ENCODE measurements around the gene TRAPPC2L. TPM values are rescaled to one million over a fixed set of nuclear protein-coding genes. Genes with fewer than 3 reads are reported as not detected.

TRAPPC2L gene
- total and polyA plus RNA-seq, 2 donors (not counting 1 experiment from before 2014, with no cell fraction given), result 33.5 to 65.1 TPM

DNA sequence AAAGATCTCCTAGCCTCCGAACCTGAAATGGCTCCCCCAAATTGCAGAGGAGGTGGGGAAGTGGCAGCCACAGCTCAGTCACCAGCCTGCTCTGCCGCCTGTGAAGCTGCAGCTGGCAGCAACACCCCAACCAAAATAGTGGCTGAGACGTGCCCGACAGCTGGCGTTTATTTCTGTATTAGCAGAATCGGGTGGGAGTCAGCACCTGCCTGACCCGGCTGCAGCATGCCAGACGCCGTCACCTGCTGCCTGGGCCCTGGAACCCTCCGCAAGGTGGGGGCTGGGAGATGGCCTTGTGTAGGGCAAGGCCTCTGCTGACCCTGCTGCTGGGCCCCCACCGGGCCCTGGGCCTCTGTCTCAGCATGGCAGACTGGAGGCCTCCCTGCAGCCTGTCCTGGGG, 27.0 kb downstream of the TRAPPC2L start:
- ChIA-PET CTCF (no interaction called here), POLR2A (no interaction called here)
- Histone ChIP-seq H3K9me3 (ENCODE audit: control extremely low read depth in 1 of 3, control insufficient read depth in 2 of 3, insufficient read depth in 1 of 3, low read length in 2 of 3) (peaks cover 0 to 13% (median 0%) of the 10 kb centered on the region in 3 donors), H2AFZ (ENCODE audit: insufficient read depth, low read depth, low read length, poor library complexity, severe bottlenecking) (no peak overlapping the region), H3K4me3 (ENCODE audit: control extremely low read depth in 1 of 5, extremely low read depth in 1 of 5, insufficient read depth in 1 of 5, low read depth in 2 of 5, low read length in 4 of 5) (no peak overlapping the region), H3K4me1 (ENCODE audit: control insufficient read depth in 2 of 2, insufficient read depth in 2 of 2, low read length in 2 of 2) (peaks cover 0 to 8% of the 10 kb centered on the region in 2 donors), H3K27ac (ENCODE audit: low read length in 2 of 2) (no peak overlapping the region), H3K9ac (ENCODE audit: low read length) (no peak overlapping the region), H3K36me3 (replicated peaks in 1 of 2; ENCODE audit: control extremely low read depth in 1 of 2, control insufficient read depth in 1 of 2, extremely low read depth in 1 of 2, insufficient read depth in 2 of 2, low read length in 1 of 2) (peaks cover 0 to 83% of the 10 kb centered on the region in 2 experiments), H3K27me3 (replicated peaks in 1 of 4; ENCODE audit: control extremely low read depth in 1 of 4, control insufficient read depth in 3 of 4, insufficient read depth in 4 of 4, low read length in 3 of 4) (no peaks in the 10 kb centered on the region), H3K4me2 (replicated peaks; ENCODE audit: low read depth, low read length, poor library complexity, severe bottlenecking) (no peak overlapping the region), H3K79me2 (ENCODE audit: control insufficient read depth, insufficient read depth, low read length) (peaks cover 9% of the 10 kb centered on the region), H4K20me1 (ENCODE audit: control insufficient read depth, insufficient read depth, low read length, poor library complexity, severe bottlenecking) (peaks cover 94% of the 10 kb centered on the region)
- Mint-ChIP-seq H3K27me3 (no peaks in the 10 kb centered on the region), H3K9me3 (ENCODE audit: insufficient read depth) (no peaks in the 10 kb centered on the region), H3K27ac (no peak overlapping the region), H3K4me3 (no peak overlapping the region), H3K4me1 (peaks cover 6% of the 10 kb centered on the region)
- intact Hi-C loops (cut with micrococcal nuclease), result no loop called here
- 83% methylated on average over 11 of the region's 11 CpGs for WGBS (ENCODE audit: insufficient coverage)
- TF ChIP-seq, protein P1, sequence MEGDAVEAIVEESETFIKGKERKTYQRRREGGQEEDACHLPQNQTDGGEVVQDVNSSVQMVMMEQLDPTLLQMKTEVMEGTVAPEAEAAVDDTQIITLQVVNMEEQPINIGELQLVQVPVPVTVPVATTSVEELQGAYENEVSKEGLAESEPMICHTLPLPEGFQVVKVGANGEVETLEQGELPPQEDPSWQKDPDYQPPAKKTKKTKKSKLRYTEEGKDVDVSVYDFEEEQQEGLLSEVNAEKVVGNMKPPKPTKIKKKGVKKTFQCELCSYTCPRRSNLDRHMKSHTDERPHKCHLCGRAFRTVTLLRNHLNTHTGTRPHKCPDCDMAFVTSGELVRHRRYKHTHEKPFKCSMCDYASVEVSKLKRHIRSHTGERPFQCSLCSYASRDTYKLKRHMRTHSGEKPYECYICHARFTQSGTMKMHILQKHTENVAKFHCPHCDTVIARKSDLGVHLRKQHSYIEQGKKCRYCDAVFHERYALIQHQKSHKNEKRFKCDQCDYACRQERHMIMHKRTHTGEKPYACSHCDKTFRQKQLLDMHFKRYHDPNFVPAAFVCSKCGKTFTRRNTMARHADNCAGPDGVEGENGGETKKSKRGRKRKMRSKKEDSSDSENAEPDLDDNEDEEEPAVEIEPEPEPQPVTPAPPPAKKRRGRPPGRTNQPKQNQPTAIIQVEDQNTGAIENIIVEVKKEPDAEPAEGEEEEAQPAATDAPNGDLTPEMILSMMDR (IDR thresholded peaks at IDR 0.05), result no peak
- no peak for TF ChIP-seq EZH2 (IDR thresholded peaks at IDR 0.05; ENCODE audit: borderline replicate concordance, insufficient read depth, low read depth, low read length, poor library complexity, severe bottlenecking)
- no peak for ATAC-seq (ENCODE audit: low read depth)
- no peak for DNase-seq

DNA sequence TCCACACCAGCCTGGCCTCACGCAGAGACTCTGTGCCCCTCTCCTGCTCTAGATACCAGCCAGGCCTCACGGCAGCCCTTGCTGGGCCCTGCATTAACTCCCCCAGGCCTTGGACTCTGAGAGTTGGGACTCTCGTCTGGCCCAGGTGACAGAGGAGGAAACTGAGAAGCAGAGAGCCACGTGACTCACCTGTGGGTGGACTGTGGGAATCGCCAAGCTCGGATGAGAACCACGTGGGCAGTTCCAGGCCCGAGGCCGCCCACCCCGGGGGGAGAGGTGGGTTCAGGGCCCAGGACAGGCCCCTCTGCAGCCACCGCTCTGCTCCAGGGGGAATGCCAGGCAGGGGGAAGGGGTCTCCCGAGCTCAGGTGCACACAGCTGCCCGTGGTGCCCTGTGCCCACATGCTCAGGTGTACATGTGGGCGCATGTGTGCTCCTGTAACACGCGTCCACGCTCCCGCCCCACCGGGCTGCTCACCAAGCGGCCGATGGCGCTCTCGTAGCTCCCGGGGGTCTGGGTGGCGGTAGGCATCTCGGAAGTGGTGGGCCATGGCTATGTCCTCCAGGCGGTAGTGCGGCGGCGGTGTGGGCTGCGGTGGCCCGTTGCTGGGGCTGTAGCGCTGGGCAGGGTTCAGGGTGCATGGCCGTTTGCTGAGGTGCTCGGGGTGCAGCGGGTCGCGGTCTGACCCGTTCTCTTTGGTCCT, 27.8 kb downstream of the TRAPPC2L start:
- peaks cover 6% of the 10 kb centered on the region for H3K4me1 Mint-ChIP-seq
- H3K9me3 ChIP-seq (ENCODE audit: control extremely low read depth in 1 of 3, control insufficient read depth in 2 of 3, insufficient read depth in 1 of 3, low read length in 2 of 3), result peaks cover 0 to 13% (median 0%) of the 10 kb centered on the region in 3 donors
- no peaks in the 10 kb centered on the region for H3K27me3 ChIP-seq (replicated peaks in 1 of 4; ENCODE audit: control extremely low read depth in 1 of 4, control insufficient read depth in 3 of 4, insufficient read depth in 4 of 4, low read length in 3 of 4)
- no peak overlapping the region for H3K27ac Mint-ChIP-seq
- ChIA-PET CTCF (no interaction called here), POLR2A (no interaction called here)
- no peak overlapping the region for H3K4me3 Mint-ChIP-seq
- peaks cover 0 to 80% of the 10 kb centered on the region in 2 experiments for H3K36me3 ChIP-seq (replicated peaks in 1 of 2; ENCODE audit: control extremely low read depth in 1 of 2, control insufficient read depth in 1 of 2, extremely low read depth in 1 of 2, insufficient read depth in 2 of 2, low read length in 1 of 2)
- peaks cover 9% of the 10 kb centered on the region for H3K79me2 ChIP-seq (ENCODE audit: control insufficient read depth, insufficient read depth, low read length)
- no peak overlapping the region for H3K27ac ChIP-seq (ENCODE audit: low read length in 2 of 2)
- intact Hi-C loops (cut with micrococcal nuclease), result no loop called here
- ATAC-seq (ENCODE audit: low read depth), result no peak
- TF ChIP-seq, protein P1 (IDR thresholded peaks at IDR 0.05), result no peak
- TF ChIP-seq EZH2 (IDR thresholded peaks at IDR 0.05; ENCODE audit: borderline replicate concordance, insufficient read depth, low read depth, low read length, poor library complexity, severe bottlenecking), result no peak
- peaks cover 0 to 8% of the 10 kb centered on the region in 2 donors for H3K4me1 ChIP-seq (ENCODE audit: control insufficient read depth in 2 of 2, insufficient read depth in 2 of 2, low read length in 2 of 2)
- no peaks in the 10 kb centered on the region for H3K9me3 Mint-ChIP-seq (ENCODE audit: insufficient read depth)
- no peak overlapping the region for H2AFZ ChIP-seq (ENCODE audit: insufficient read depth, low read depth, low read length, poor library complexity, severe bottlenecking)
- DNase-seq, result no peak
- no peak overlapping the region for H3K4me3 ChIP-seq (ENCODE audit: control extremely low read depth in 1 of 5, extremely low read depth in 1 of 5, insufficient read depth in 1 of 5, low read depth in 2 of 5, low read length in 4 of 5)
- H3K9ac ChIP-seq (ENCODE audit: low read length), result no peak overlapping the region
- WGBS (ENCODE audit: insufficient coverage), result 97% methylated on average over 37 of the region's 39 CpGs
- peaks cover 88% of the 10 kb centered on the region for H4K20me1 ChIP-seq (ENCODE audit: control insufficient read depth, insufficient read depth, low read length, poor library complexity, severe bottlenecking)
- no peak overlapping the region for H3K4me2 ChIP-seq (replicated peaks; ENCODE audit: low read depth, low read length, poor library complexity, severe bottlenecking)
- H3K27me3 Mint-ChIP-seq, result no peaks in the 10 kb centered on the region
